Activated T-cell treated with anti-CD3 and anti-CD28 coated beads for 1 hour (primary cell): Measurements from ENCODE around the gene YBX2.
"Not testable (repeated sequence)": the region's sequence is repeated elsewhere in the genome, so short reads cannot be mapped to it uniquely, and the experiment has no call there.

ENCODE experiments used
- DNase-seq: peaks from one replicate; pipeline ENCODE4 v3.0.0-alpha.2; 2020; ENCODE audit warnings: low read depth

The YBX2 gene

GRCh38 chr17:7262935-7263800 lies 31.3 kb downstream of the YBX2 start:
- DNase-seq = no peak

GRCh38 chr17:7262192-7262934 lies 32.1 kb downstream of the YBX2 start, which contains the start of gene CLDN7:
TSS of gene CLDN7 (minus strand) at chr17:7262478. CDS start at chr17:7262043, 435 bp downstream.
- no peak for DNase-seq

DNA sequence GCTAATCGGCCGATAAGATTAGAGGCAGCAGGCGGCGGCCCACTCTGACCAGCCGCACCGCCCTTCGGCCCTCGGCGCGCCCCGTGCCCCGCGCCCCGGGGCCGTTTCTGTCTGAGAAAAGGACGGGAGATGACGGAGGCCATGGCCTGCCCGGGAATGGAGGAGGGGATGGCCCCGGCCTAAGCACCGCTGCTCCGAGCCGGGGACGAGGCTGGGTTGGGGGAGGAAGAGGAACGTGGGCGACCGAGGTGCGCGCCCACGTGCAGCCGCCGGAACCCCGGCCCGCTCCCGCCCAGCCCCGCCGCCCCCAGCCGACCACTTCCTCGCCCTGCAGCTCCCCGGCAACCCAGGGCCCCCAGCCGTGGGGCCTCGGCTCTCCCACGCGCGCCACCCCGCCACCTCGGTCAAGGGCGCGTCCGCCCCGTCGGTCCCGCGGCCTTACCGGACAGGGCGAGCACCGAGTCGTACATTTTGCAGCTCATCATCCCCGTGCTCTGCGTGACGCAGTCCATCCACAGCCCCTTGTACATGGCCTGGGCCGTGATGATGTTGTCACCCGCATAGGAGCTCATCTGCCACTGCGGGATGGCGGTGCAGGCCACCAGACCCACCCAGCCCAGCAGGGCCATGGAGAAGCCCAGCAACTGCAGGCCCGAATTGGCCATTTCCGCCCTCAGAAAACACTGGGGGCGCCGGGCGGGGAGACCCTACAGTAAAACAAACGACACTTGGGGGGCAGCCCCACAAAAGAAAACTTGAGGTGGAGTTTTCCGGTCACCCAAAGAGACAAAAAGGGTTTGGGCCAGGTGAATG lies 32.9 kb downstream of the YBX2 start:
- no peak for DNase-seq

GRCh38 chr17:7260651-7261378 lies 33.6 kb downstream of the YBX2 start:
- no peak for DNase-seq

DNA sequence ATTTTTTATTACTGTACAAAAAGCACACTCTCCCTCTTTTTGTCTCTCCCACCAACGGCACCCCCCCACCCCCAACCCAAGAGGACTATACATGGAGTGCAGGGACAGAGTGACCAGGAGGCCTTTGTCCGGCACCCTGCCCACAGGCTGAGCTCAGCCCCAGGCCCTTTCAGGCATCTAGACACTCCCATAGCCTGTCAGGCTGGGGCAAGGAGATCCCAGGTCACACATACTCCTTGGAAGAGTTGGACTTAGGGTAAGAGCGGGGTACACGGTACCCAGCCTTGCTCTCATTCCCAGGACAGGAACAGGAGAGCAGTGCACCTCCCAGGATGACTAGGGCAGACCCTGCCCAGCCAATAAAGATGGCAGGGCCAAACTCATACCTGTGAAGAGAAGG lies 34.3 kb downstream of the YBX2 start:
- DNase-seq = no peak

DNA sequence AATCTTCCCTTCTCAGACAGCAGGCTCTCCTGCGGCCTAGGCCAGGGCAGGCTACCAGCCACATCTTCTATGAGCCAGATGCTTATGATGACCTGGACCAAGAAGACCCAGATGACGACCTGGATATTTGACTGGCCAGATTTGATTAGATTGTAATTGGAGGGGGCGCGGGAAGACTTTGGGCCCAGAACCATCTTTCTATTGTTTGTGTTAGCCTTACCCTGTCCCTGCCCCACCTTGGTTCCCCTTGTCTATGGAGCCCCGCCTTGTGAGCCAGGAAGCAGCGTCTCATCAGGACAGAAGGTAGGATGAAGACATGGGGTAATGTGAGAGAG lies 34.9 kb downstream of the YBX2 start:
- no peak for DNase-seq

- DNase-seq = no peak
These were observed 35.5 kb downstream of the YBX2 start for GRCh38 chr17:7258731-7259554.

DNA sequence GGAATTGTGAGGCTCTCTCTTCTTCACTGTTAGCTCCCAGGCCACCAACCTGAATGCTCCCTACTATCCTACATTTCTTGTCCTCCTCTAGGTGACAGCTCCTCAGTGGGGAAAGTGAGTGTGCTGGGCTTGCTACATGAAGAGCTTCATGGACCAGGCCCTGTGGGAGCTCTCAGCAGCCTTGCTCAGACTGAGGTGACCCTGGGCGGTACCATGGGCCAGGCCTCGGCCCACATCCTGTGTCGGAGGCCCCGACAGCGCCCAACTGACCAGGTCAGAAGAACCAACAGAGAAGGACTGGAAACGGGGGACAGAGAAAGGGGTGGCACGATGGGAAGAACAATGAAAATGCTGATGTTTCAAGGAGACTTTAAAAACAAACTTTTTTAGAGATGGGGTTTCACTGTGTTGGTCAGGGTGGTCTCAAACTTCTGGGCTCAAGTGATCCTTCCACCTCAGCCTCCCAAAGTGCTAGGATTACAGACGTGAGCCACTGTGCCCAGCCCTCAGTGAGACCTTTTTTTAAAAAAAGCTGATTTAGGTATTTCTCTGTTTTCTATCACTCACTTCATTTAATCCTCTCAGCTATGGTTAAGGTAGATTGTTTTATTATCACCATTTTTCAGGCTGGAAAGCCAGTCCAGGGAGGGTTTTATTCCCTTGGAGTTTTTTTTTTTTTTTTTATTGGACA lies 37.5 kb downstream of the YBX2 start:
- no peak for DNase-seq

DNA sequence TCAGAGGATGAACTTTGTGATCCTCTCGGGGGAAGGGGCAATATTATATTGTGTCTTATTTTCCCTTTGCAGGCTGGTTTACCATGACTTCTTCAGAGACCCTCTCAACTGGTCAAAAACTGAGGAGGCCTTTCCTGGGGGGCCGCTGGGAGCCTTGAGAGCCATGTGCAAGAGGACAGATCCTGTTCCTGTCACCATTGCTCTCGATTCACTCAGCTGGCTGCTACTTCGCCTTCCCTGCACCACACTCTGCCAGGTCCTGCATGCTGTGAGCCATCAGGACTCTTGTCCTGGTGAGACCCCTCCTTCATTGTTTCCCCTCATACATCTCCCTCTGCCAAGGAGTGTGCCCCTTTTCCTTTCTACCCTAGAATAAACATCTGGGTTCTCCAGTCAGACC lies 39.9 kb downstream of the YBX2 start:
- no peak for DNase-seq

- no peak for DNase-seq
These were observed 41.4 kb downstream of the YBX2 start for GRCh38 chr17:7253082-7253481.

GRCh38 chr17:7252176-7253043 lies 42.0 kb downstream of the YBX2 start, which contains the start of gene ELP5:
TSS of gene ELP5 (plus strand) at chr17:7252215. CDS start at chr17:7252551, 336 bp downstream.
- peak; percentile 99 for DNase-seq

- peak; percentile 67 for DNase-seq
These were observed 42.7 kb downstream of the YBX2 start, which contains the start of gene CTDNEP1 for GRCh38 chr17:7251661-7252175. TSS of gene CTDNEP1 (minus strand) at chr17:7251734. CDS start at chr17:7251296, 438 bp downstream.

- DNase-seq = no peak
These were observed 43.5 kb downstream of the YBX2 start for GRCh38 chr17:7250695-7251627.

DNA sequence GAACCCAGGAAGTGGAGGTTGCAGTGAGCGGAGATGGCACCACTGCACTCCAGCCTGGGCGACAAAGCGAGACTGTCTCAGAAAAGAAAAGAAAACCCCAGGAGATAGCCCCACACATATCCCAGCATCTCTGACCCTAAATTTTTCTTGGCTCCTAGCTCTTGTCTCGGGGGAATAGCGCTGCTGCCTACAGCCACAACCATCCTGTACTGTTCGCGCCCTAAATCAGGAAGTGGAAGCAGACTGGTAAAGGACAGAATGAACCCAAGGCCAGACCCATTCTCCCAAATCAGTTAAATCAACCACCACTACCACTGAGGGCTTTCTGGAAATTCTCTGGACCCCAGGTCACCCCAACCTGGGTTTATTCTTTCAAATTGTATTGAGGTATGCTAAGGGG lies 44.6 kb downstream of the YBX2 start:
- no peak for DNase-seq

DNA sequence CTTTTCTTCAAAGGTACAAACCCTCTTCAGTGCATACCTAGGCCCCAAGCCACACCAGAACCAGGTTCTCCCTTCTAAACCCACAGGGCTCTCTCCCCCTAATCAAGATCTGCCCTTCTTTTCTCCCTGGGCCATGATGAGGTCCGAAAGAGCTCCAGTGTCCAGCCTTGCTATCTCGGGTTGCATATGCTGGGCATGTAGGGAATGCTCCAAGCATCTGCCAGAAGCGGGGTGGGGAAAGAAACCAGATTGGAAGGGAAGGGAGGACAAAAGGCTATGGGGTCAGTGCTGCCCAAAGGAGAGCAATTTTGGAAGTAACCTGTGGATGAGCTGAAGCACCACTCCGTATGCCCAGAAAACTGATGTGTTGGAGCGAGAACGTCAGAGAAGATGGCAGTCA lies 45.2 kb downstream of the YBX2 start:
- DNase-seq = no peak

DNA sequence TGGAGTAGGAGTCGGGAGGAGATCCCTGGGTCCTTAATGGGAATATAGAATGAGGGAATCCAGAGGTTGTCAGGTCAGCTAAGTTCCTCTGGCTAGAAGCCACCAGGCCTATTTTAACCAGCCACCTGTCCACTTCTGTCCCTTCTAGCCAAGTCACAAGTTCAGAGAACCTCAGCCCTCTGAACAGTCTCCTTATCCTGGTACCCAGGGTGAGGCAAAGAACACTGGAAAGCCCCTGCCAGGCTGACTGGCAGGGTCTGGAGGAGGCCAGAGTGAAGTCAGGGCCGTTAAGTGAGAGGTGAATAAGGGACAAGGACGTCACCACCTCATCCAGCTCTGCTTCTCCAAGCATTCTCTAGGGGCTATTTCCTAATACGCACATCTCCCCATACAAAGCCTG lies 45.6 kb downstream of the YBX2 start:
- DNase-seq = no peak

DNA sequence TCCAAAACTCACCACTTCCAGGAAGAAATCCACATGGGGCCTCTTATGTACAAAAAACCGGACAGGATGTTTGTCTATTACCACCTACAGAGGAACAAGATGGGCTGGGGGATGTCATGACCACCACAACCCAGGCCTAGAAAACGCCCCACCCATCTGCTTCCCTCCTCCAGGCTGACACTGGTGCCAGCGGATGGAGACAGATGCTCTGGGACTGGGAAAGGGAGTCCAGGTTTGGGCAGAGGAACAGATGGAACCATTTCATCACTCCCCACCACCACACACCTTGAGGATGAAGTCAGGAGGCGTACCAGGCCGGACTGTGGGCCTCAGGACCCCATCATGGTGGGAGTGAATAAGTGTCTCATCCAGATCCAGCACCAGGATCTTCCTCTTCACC lies 47.7 kb downstream of the YBX2 start:
- DNase-seq = no peak

DNA sequence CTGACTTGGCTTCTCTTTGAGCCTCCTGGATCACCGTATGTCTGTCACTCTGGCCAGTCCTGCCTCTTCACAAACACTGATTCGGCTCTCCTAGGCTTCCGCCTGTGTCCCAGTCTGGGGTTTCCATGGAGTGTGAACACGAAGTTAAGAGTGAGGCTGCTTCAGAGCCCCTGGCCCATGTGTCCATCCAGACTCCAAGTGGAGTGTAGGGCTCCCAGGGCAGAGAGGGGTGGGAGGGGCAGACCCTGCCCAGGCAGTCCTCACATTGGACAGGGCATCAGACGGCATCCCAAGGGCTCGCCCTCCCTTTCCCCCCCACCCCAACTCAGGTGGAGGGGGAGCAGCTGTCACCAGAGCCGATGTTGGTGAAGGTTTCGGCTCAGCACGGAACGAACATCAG lies 50.6 kb downstream of the YBX2 start:
- not testable (repeated sequence) for DNase-seq
